GM23338 (cell line): ENCODE data around the gene CLPTM1L. TPM values are rescaled to one million over a fixed set of nuclear protein-coding genes. Genes with fewer than 3 reads are reported as not detected.

Experiments used
- ATAC-seq: fragments of 200-7000 bp; cut with Tn5 transposase; 3 replicates; pipeline ENCODE4 v1.9.1; 2020
- DNase-seq: peaks from one replicate; pipeline ENCODE4 v3.0.0-alpha.2; 2015; ENCODE audit warnings: low spot score
- H2AFZ ChIP-seq: fragments of 200-600 bp; sonication (generic); 2 replicates; pipeline ENCODE4 v1.8.0; 2016; ENCODE audit warnings: antibody characterized with exemption, mild to moderate bottlenecking, moderate library complexity
- H3F3A ChIP-seq: fragments of 200-600 bp; sonication (generic); replicated peaks from 2 replicates; pipeline ENCODE4 v1.8.0; 2017; ENCODE audit warnings: antibody characterized with exemption, mixed run types, low read depth
- H3K27ac ChIP-seq: fragments of 200-600 bp; sonication (generic); 2 replicates; pipeline ENCODE4 v1.6.1; 2016; ENCODE audit warnings: low read depth
- H3K27me3 ChIP-seq: fragments of 200-600 bp; sonication (generic); 2 replicates; pipeline ENCODE4 v1.8.0; 2016; ENCODE audit warnings: mild to moderate bottlenecking, mixed run types, moderate library complexity; ENCODE audit not compliant: insufficient read depth
- H3K36me3 ChIP-seq: fragments of 200-600 bp; sonication (generic); 2 replicates; pipeline ENCODE4 v1.8.0; 2016; ENCODE audit warnings: mild to moderate bottlenecking; ENCODE audit not compliant: insufficient read depth
- H3K4me1 ChIP-seq: fragments of 200-600 bp; sonication (generic); 2 replicates; pipeline ENCODE4 v1.8.0; 2016; ENCODE audit warnings: mild to moderate bottlenecking, moderate library complexity; ENCODE audit not compliant: insufficient read depth
- H3K4me2 ChIP-seq: fragments of 200-600 bp; sonication (generic); 2 replicates; pipeline ENCODE4 v1.7.1; 2017; ENCODE audit warnings: mixed run types
- H3K4me3 ChIP-seq: fragments of 200-600 bp; sonication (generic); 2 replicates; pipeline ENCODE4 v1.6.1; 2016; ENCODE audit warnings: mixed run types
- H3K79me2 ChIP-seq: fragments of 200-600 bp; sonication (generic); replicated peaks from 2 replicates; pipeline ENCODE4 v1.8.0; 2017; ENCODE audit warnings: mild to moderate bottlenecking; ENCODE audit not compliant: insufficient read depth
- H3K9me2 ChIP-seq: fragments of 200-600 bp; sonication (generic); 2 replicates; pipeline ENCODE4 v1.8.0; 2017; ENCODE audit not compliant: insufficient read depth
- H4K20me1 ChIP-seq: fragments of 200-600 bp; sonication (generic); replicated peaks from 2 replicates; pipeline ENCODE4 v1.8.0; 2017; ENCODE audit warnings: mild to moderate bottlenecking; ENCODE audit not compliant: insufficient read depth
- H3K27ac Mint-ChIP-seq: 2 replicates; pipeline ENCODE4 v1.8.0; 2020; ENCODE audit warnings: inconsistent platforms, mild to moderate bottlenecking, moderate library complexity, mixed read lengths
- H3K27me3 Mint-ChIP-seq: 3 replicates; pipeline ENCODE4 v1.8.0; 2022; ENCODE audit warnings: low read depth, mild to moderate bottlenecking, moderate library complexity, mixed read lengths, inconsistent platforms; ENCODE audit not compliant: insufficient read depth, poor library complexity
- H3K36me3 Mint-ChIP-seq: 3 replicates; pipeline ENCODE4 v1.8.0; 2021; ENCODE audit warnings: low read depth, mild to moderate bottlenecking, inconsistent platforms, moderate library complexity, mixed read lengths
- H3K4me1 Mint-ChIP-seq: 3 replicates; pipeline ENCODE4 v1.8.0; 2020; ENCODE audit warnings: mild to moderate bottlenecking, inconsistent platforms, mixed read lengths
- H3K4me3 Mint-ChIP-seq: 3 replicates; pipeline ENCODE4 v1.8.0; 2021; ENCODE audit warnings: moderate library complexity, mild to moderate bottlenecking, inconsistent platforms, mixed read lengths
- H3K9me3 Mint-ChIP-seq: 3 replicates; pipeline ENCODE4 v1.8.0; 2020; ENCODE audit warnings: moderate library complexity, mild to moderate bottlenecking, inconsistent platforms, mixed read lengths
- CREB1 ChIP-seq: fragments of 250-450 bp; sonication (Bioruptor Pico); IDR thresholded peaks from 2 replicates; pipeline ENCODE4 v1.5.0; 2020; ENCODE audit warnings: low read depth, mild to moderate bottlenecking, moderate library complexity
- EZH2 ChIP-seq: fragments of 200-600 bp; sonication (generic); IDR thresholded peaks from one replicate; pipeline ENCODE4 v1.8.0; 2017; ENCODE audit warnings: antibody characterized with exemption, mild to moderate bottlenecking, low read depth; ENCODE audit not compliant: unreplicated experiment
- EZH2phosphoT487 ChIP-seq: fragments of 200-600 bp; sonication (generic); IDR thresholded peaks from one replicate; pipeline ENCODE4 v1.8.1; 2018; ENCODE audit warnings: antibody characterized with exemption; ENCODE audit not compliant: unreplicated experiment
- NANOG ChIP-seq: IDR thresholded peaks from 2 replicates; pipeline ENCODE4 v1.6.1; 2016; ENCODE audit warnings: antibody characterized with exemption, borderline replicate concordance
- REST ChIP-seq: IDR thresholded peaks from one replicate; pipeline ENCODE4 v1.6.1; 2018; ENCODE audit warnings: antibody characterized with exemption; ENCODE audit not compliant: unreplicated experiment
- STAT1 ChIP-seq: IDR thresholded peaks from one replicate; pipeline ENCODE4 v1.6.1; 2016; ENCODE audit warnings: antibody characterized with exemption; ENCODE audit not compliant: unreplicated experiment
- ZNF114 ChIP-seq: fragments of 250-450 bp; sonication (Bioruptor Pico); IDR thresholded peaks from 2 replicates; pipeline ENCODE4 v1.5.0; 2020; ENCODE audit warnings: mild to moderate bottlenecking, moderate library complexity
- ZNF331 ChIP-seq: fragments of 250-450 bp; sonication (Bioruptor Pico); IDR thresholded peaks from 2 replicates; pipeline ENCODE4 v1.5.0; 2020; ENCODE audit warnings: low read depth, mild to moderate bottlenecking, moderate library complexity
- polyA plus RNA-seq: library from polyadenylated mRNA; unstranded; fragments of >200 nt; fragmentation: Nextera tagmentation; extraction: Ambion mirVana; gene quantifications from 2 replicates; pipeline ENCODE4 v1.2.1, GENCODE V29; 2016
- total RNA-seq: library from RNA; depleted of rRNA; stranded (reverse); fragments of >200 nt; shearing (Covaris generic); gene quantifications from 2 replicates; pipeline ENCODE4 v1.2.3, GENCODE V29; 2014
- TF ChIP-seq, protein P1 (sequence below): IDR thresholded peaks from 2 replicates; pipeline ENCODE4 v1.6.1; 2016; ENCODE audit warnings: antibody characterized with exemption

The CLPTM1L gene
- total and polyA plus RNA-seq, 2 experiments from 2014 or later: 39.9 to 110 TPM

- Histone ChIP-seq H3F3A (peaks cover 18% of the 10 kb centered on the region; the same call in 1 of the 2 replicates), H3K4me3 (no peak overlapping the region), H3K79me2 (no peaks in the 10 kb centered on the region), H3K36me3 (peaks cover 8% of the 10 kb centered on the region; the same call in 1 of the 2 replicates), H3K4me2 (no peak overlapping the region), H3K4me1 (peaks cover 13% of the 10 kb centered on the region), H2AFZ (no peak overlapping the region), H3K27ac (no peak overlapping the region), H3K27me3 (no peaks in the 10 kb centered on the region), H3K9me2 (no peaks in the 10 kb centered on the region), H4K20me1 (peaks cover 4% of the 10 kb centered on the region; the same call in 1 of the 2 replicates)
- no peak for TF ChIP-seq EZH2phosphoT487
- no peak for TF ChIP-seq EZH2
- TF ChIP-seq REST: no peak
- TF ChIP-seq STAT1: no peak
- no peak for TF ChIP-seq CREB1
- TF ChIP-seq ZNF114 (CRISPR knock-in tag): no peak
- TF ChIP-seq, protein P1, sequence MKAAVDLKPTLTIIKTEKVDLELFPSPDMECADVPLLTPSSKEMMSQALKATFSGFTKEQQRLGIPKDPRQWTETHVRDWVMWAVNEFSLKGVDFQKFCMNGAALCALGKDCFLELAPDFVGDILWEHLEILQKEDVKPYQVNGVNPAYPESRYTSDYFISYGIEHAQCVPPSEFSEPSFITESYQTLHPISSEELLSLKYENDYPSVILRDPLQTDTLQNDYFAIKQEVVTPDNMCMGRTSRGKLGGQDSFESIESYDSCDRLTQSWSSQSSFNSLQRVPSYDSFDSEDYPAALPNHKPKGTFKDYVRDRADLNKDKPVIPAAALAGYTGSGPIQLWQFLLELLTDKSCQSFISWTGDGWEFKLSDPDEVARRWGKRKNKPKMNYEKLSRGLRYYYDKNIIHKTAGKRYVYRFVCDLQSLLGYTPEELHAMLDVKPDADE: no peak
- TF ChIP-seq ZNF331 (CRISPR knock-in tag): no peak
- no peak for TF ChIP-seq NANOG
- Mint-ChIP-seq H3K27ac (no peak overlapping the region), H3K9me3 (no peaks in the 10 kb centered on the region), H3K36me3 (peaks cover 57% of the 10 kb centered on the region), H3K4me1 (peaks cover 16% of the 10 kb centered on the region), H3K4me3 (no peak overlapping the region), H3K27me3 (peaks cover 8% of the 10 kb centered on the region)
- no peak for DNase-seq
- ATAC-seq: no peak
Observed at GRCh38 chr5:1320436-1321344, 24.2 kb downstream of the CLPTM1L start.
